Heart left ventricle (tissue), 16 donors: ENCODE results near the gene EPC2. TPM values are rescaled to one million over a fixed set of nuclear protein-coding genes. Genes with fewer than 3 reads are reported as not detected.
A peak's percentile ranks its signal among the peaks of the same experiment; 100 is the strongest.

Experiments used
- ATAC-seq, 4 donors: fragments of 200-7000 bp; cut with Tn5 transposase; one replicate each; pipeline ENCODE4 v1.9.1; 2020 to 2022; ENCODE audit warnings: moderate library complexity in 4 of 4, mild to moderate bottlenecking in 3 of 4, moderate number of reproducible peaks in 1 of 4
- DNase-seq, 5 donors: peaks; one replicate each; pipeline ENCODE4 v3.0.0-alpha.2; 2020
- H3K27ac ChIP-seq, 12 donors: fragments of 200-600 bp; sonication (generic) in 4 of 12; one replicate each; pipeline versions ENCODE4 v1.5.0 to v1.8.0; 2016 to 2022; ENCODE audit warnings: mild to moderate bottlenecking in 2 of 12
- H3K27me3 ChIP-seq, 9 donors: fragments of 200-600 bp; sonication (generic) in 2 of 9; one replicate each; pipeline versions ENCODE4 v1.5.1 to v1.8.0; 2016 to 2022; ENCODE audit warnings: mild to moderate bottlenecking in 3 of 9
- H3K36me3 ChIP-seq, 9 donors: fragments of 200-600 bp; sonication (generic) in 2 of 9; one replicate each; pipeline versions ENCODE4 v1.5.0 to v1.8.0; 2018 to 2022; ENCODE audit warnings: mild to moderate bottlenecking in 2 of 9
- H3K4me1 ChIP-seq, 12 donors: fragments of 200-600 bp; sonication (generic) in 4 of 12; one replicate each; pipeline versions ENCODE4 v1.5.0 to v1.8.0; 2016 to 2022; ENCODE audit warnings: mild to moderate bottlenecking in 3 of 12
- H3K4me3 ChIP-seq, 12 donors: fragments of 200-600 bp; sonication (generic) in 4 of 12; one replicate each; pipeline versions ENCODE4 v1.5.0 to v1.8.0; 2017 to 2022; ENCODE audit warnings: mild to moderate bottlenecking in 9 of 12, moderate library complexity in 4 of 12
- H3K9me3 ChIP-seq, 12 donors: fragments of 200-600 bp; sonication (generic) in 4 of 12; one replicate each; pipeline versions ENCODE4 v1.5.0 to v1.8.0; 2016 to 2022; ENCODE audit warnings: mild to moderate bottlenecking in 1 of 12
- POLR2A ChIP-seq, 2 donors: fragments of 450-650 bp; IDR thresholded peaks; one replicate each; pipeline ENCODE4 v1.6.1; 2017; ENCODE audit warnings: antibody characterized with exemption in 2 of 2, mild to moderate bottlenecking in 2 of 2, moderate library complexity in 2 of 2
- WGBS, 4 donors: extraction: QIAGEN DNeasy Blood & Tissue Kit in 2 of 4; methylation state at CpG; one replicate each; pipeline versions ENCODE4 v1.1.5 to v1.1.7; 2013 to 2018; 5-methylcytosine and 5-hydroxymethylcytosine counted together
- intact Hi-C, 10 donors: fragments of 100-400 bp; cut with DNase I; formaldehyde crosslinking; loops; one replicate each; pipeline versions ENCODE4 v1.11.1 to v1.14.2; 2022
- long read RNA-seq, 3 donors: library from polyadenylated mRNA; unstranded; transcript quantifications; one replicate each; pipeline ENCODE4 v2.0.0, GENCODE V29; 2020 to 2021
- polyA plus RNA-seq, 2 donors: library from polyadenylated mRNA; stranded (reverse); fragments of 200-250 nt; gene quantifications; one replicate each; pipeline ENCODE4 v1.2.3, GENCODE V29; 2013
- total RNA-seq, 9 donors: library from RNA; depleted of rRNA in 2 of 9; stranded (reverse); fragments of >200 nt in 2 of 9; fragmentation: NEBNext Ultra II Directional in 3 of 9; extraction: Animal tissue kit (Norgen Biotek cat#: 25700) in 3 of 9; gene quantifications; one replicate each; pipeline versions ENCODE4 v1.1.0 to v1.2.4, GENCODE V29; 2016 to 2023
- TF ChIP-seq, protein P1 (sequence below), 12 donors: fragments of 200-600 bp; sonication (generic) in 4 of 12; IDR thresholded peaks; one replicate each; pipeline versions ENCODE4 v1.5.0 to v1.8.0; 2018 to 2022; ENCODE audit warnings: antibody characterized with exemption in 12 of 12, mild to moderate bottlenecking in 5 of 12
- donor health status: ischemic (EF 13 %, LVEDD 7.1; RV severe dilation, severe dysfunction).
- donor health status: healthy with polysubstance abuse.
- donor health status: DM: no; HTN: yes; CAD: no.
- donor health status: DM: no; HTN: no; CAD: no.
- donor health status: ischemic (EF 25% LVEDD 6.9; RV normal size, moderate dysfunction).
- donor health status: ischemic (EF 25% LVEDD 5.7; RV mildly dilated, moderate dysfunction).
- donor health status: healthy.
- donor health status: DM: yes; HTN: yes; CAD: no.
- donor health status: ischemic (EF 35%, LVEDD 5.7; RV mildly dilated, moderate dysfunction).
- donor health status: nonischemic (EF 11% LVEDD 7.7; RV severe dilation, severe dysfunction).
- donor health status: DM: yes; HTN: yes; CAD: no.
- donor health status: PGD.
- donor health status: ischemic (EF 29% LVEDD 5.4; RV normal size, mild dysfunction).
- donor health status: nonischemic (EF 23%, LVEDD 6.1; RV moderate dilation, normal function).

The EPC2 gene, protein sequence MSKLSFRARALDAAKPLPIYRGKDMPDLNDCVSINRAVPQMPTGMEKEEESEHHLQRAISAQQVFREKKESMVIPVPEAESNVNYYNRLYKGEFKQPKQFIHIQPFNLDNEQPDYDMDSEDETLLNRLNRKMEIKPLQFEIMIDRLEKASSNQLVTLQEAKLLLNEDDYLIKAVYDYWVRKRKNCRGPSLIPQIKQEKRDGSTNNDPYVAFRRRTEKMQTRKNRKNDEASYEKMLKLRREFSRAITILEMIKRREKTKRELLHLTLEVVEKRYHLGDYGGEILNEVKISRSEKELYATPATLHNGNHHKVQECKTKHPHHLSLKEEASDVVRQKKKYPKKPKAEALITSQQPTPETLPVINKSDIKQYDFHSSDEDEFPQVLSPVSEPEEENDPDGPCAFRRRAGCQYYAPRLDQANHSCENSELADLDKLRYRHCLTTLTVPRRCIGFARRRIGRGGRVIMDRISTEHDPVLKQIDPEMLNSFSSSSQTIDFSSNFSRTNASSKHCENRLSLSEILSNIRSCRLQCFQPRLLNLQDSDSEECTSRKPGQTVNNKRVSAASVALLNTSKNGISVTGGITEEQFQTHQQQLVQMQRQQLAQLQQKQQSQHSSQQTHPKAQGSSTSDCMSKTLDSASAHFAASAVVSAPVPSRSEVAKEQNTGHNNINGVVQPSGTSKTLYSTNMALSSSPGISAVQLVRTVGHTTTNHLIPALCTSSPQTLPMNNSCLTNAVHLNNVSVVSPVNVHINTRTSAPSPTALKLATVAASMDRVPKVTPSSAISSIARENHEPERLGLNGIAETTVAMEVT
- total RNA-seq (10 to 100 TPM; 13.4 to 27.1 (median 19.9) TPM), polyA plus RNA-seq (1 to 10 TPM; 5.6 to 9.7 TPM)
- long read RNA-seq, donor 1, partial matches to known transcripts: 5 of 7 reads
- long read RNA-seq, donor 1, other reads (novel, unspliced or antisense): 1 of 7 reads
- long read RNA-seq, donor 2, partial matches to known transcripts: 2 of 3 reads
- long read RNA-seq, donor 2, other reads (novel, unspliced or antisense): 0 of 3 reads
- long read RNA-seq, donor 3, partial matches to known transcripts: 1 of 4 reads
- long read RNA-seq, donor 3, other reads (novel, unspliced or antisense): 0 of 4 reads

DNA sequence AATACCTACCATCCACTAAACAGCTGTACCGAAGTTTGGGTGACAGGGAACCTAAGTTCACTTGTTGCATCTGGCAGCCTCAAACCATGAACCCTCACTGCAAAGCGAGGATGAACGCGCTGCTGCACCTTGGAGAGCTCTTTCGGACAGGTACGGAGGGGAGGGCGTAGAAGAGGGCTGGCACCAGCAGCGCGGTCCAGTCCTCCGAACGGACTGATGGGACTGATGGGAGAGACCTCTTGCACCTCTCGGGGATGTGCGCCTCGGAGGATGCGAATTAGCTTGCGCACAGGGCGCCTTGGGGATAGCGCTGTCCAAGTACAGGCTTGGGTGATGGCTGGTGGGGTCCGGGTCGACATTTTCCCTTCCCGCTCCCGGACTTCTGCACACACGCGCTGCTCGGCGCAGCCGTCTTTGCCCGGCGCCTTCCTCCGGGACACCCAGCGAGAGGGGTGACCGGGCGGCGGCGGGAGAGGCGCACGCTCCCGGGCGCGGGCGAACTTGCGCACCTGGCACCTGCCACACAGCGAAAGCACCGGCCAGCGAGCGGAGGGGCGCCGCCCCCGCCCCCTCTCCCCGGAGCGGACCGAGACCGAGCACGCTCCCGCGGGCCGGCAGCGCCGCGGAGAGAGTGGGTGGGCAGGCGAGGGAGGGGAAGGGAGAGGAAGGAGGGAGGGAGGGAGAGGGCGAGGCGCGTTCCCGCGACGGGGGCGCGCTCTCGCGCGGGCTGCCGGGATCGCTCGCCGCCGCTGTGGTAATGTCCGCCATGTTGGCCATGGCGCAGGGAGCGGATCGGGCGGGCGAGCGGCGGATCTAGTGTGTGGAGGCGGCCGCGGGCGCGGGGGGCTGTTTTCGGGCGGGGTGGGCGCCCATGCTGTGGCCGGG, at the start of gene EPC2:
Gene EPC2, plus strand, starts transcription at position 754 of the 885 bp plus-strand sequence. CDS start 267 bp downstream, outside the sequence.
- H3K4me3 ChIP-seq: peak within 1 kb of the TSS; percentile 77 to 99 (median 90)
- H3K9me3 ChIP-seq: no peaks in the 10 kb centered on the region
- whole genome bisulfite sequencing, 4 donors: 0 to 1% (median 0%) methylated on average over 28 to 94 of the region's 94 CpGs
- peaks cover 0 to 46% (median 21%) of the 10 kb centered on the region in 12 donors for H3K4me1 ChIP-seq
- intact Hi-C loops: loop anchor here in 7 of 10 donors (2.0 to 10.0 kb wide), 11 partner anchors 27 to 639 kb away; partner anchors contain the start of genes KIF5C (in 1 of the 7), MBD5 (in 1 of the 7) and ORC4 (in 1 of the 7)
- H3K27me3 ChIP-seq: no peaks in the 10 kb centered on the region
- peak; percentile 89 to 95 (median 91) for DNase-seq
- H3K36me3 ChIP-seq: no peaks in the 10 kb centered on the region
- peak within 1 kb of the TSS; percentile 98 to 100 (median 100) for H3K27ac ChIP-seq
- peak in 1 of 2 donors; percentile 59 for TF ChIP-seq POLR2A (IDR thresholded peaks at IDR 0.05)
- TF ChIP-seq, protein P1, sequence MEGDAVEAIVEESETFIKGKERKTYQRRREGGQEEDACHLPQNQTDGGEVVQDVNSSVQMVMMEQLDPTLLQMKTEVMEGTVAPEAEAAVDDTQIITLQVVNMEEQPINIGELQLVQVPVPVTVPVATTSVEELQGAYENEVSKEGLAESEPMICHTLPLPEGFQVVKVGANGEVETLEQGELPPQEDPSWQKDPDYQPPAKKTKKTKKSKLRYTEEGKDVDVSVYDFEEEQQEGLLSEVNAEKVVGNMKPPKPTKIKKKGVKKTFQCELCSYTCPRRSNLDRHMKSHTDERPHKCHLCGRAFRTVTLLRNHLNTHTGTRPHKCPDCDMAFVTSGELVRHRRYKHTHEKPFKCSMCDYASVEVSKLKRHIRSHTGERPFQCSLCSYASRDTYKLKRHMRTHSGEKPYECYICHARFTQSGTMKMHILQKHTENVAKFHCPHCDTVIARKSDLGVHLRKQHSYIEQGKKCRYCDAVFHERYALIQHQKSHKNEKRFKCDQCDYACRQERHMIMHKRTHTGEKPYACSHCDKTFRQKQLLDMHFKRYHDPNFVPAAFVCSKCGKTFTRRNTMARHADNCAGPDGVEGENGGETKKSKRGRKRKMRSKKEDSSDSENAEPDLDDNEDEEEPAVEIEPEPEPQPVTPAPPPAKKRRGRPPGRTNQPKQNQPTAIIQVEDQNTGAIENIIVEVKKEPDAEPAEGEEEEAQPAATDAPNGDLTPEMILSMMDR (IDR thresholded peaks at IDR 0.05): peak in 1 of 12 donors; percentile 16
- peak; percentile 63 to 94 (median 86) for ATAC-seq

DNA sequence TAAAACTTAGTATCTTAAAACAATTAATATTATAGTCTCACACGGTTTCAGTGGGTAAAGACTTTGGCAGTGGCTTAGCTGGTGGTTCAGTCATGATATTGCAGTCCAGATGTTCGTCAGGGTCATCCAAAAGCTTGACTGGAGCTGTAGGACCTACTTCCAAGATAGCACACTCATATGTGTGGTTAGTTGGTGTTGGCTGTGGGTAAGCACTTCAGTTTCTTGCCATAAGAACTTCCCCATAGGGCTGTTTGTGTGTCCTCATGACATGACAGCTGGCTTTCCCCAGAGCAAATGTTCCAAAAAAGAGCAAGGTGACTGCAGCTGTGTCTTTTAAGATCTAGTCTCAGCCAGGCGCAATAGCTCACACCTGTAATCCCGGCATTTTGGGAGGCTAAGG, 48.5 kb upstream of the EPC2 start:
- Histone ChIP-seq H3K27ac (no peak overlapping the region), H3K36me3 (no peaks in the 10 kb centered on the region), H3K9me3 (peaks cover 0 to 9% (median 2%) of the 10 kb centered on the region in 12 donors), H3K4me3 (no peak overlapping the region), H3K4me1 (no peaks in the 10 kb centered on the region), H3K27me3 (no peaks in the 10 kb centered on the region)
- TF ChIP-seq, protein P1 (IDR thresholded peaks at IDR 0.05): no peak
- TF ChIP-seq POLR2A (IDR thresholded peaks at IDR 0.05): no peak
- intact Hi-C loops: no loop called here
- no peak for DNase-seq
- no peak for ATAC-seq
- 80 to 88% (median 86%) methylated on average over 4 of the region's 4 CpGs for WGBS, 4 donors

DNA sequence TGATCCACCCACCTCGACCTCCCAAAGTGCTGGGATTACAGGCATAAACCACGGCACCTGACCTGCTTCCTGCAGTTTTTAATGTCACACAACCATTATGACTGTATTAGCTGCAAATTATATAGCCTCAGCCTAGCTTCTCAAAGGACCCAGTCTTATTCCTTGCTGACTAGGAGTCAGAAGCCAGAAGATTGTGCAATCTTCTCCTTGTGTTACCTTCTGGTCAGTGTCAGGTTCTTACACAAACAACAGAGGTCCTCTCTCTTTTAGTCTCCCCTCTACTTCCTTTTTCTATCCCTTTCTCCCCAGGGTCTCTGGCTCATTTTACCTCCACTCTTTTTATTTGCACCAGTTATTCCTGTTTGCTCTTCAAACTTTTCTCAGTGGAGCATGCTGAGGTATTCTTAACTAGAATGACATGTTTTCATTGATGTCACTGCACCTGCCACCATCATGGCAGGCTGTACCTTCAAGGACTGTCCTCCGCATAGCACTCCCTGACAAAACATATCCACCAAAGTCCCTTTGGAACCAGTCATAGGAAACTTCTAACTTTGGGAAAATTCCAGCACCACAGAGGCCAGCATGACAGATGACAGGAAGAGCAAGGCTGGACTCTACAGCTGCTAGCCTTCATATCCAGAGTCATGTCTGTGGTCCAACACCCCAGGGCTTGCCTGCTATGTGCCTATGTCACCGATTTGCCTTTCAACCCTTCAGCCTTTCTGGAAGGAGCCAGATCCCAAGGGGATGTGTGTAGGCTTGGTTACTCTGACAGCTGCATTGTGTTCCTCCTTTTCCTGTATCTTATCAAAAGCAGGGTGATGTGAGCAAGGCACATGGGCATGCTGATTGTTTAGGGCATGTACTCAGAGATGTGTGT, 45.2 kb upstream of the EPC2 start:
- no peaks in the 10 kb centered on the region for H3K27me3 ChIP-seq
- intact Hi-C loops: no loop called here
- 63 to 82% (median 66%) methylated on average over 3 to 4 of the region's 4 CpGs for WGBS, 4 donors
- H3K4me1 ChIP-seq: no peaks in the 10 kb centered on the region
- H3K36me3 ChIP-seq: no peaks in the 10 kb centered on the region
- H3K4me3 ChIP-seq: no peak overlapping the region
- TF ChIP-seq, protein P1 (IDR thresholded peaks at IDR 0.05): no peak
- no peak for TF ChIP-seq POLR2A (IDR thresholded peaks at IDR 0.05)
- DNase-seq: no peak
- ATAC-seq: peak in 1 of 4 donors; percentile 16
- H3K27ac ChIP-seq: no peak overlapping the region
- peaks cover 0 to 21% (median 3%) of the 10 kb centered on the region in 12 donors for H3K9me3 ChIP-seq
